Measurements from ENCODE around the gene TRIM33. TPM values are rescaled to one million over a fixed set of nuclear protein-coding genes. Genes with fewer than 3 reads are reported as not detected.

Gene TRIM33
- total RNA-seq, 6 donors from 2014 or later = 27.9 to 92.2 (median 40.6) TPM

DNA sequence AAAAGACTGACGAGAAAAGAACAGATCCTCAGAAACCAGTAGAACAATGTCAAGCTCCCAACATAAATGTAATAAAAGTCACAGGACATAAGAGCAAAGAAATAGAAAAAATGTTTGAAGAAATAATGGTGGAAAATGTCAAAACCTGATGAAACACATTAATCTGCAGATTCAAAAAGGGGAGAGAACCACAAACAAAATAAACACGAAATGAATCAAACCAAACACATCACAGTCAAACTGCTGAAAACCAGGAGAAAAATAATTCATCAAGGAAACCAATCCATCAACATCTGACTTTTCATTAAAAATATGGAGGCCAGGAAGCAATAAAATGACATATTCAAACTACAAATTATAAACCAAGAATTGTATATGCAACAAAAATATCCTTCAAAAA, 31.9 kb downstream of the TRIM33 start:
- H3K4me1 ChIP-seq = peaks cover 3 to 17% (median 6%) of the 10 kb centered on the region in 4 donors
- H3K27me3 ChIP-seq = no peaks in the 10 kb centered on the region
- H3K36me3 ChIP-seq = no peaks in the 10 kb centered on the region
- H3K9me3 ChIP-seq = no peaks in the 10 kb centered on the region
- no peak for DNase-seq
- ATAC-seq (ENCODE audit: low FRiP score in 2 of 2) = no peak
- no peak overlapping the region for H3K4me3 ChIP-seq
- no peak overlapping the region for H3K27ac ChIP-seq
- TF ChIP-seq POLR2AphosphoS5 (IDR thresholded peaks at IDR 0.05) (no peak), POLR2A (IDR thresholded peaks at IDR 0.05) (no peak), EP300 (IDR thresholded peaks at IDR 0.05) (no peak)
- TF ChIP-seq, protein P1, sequence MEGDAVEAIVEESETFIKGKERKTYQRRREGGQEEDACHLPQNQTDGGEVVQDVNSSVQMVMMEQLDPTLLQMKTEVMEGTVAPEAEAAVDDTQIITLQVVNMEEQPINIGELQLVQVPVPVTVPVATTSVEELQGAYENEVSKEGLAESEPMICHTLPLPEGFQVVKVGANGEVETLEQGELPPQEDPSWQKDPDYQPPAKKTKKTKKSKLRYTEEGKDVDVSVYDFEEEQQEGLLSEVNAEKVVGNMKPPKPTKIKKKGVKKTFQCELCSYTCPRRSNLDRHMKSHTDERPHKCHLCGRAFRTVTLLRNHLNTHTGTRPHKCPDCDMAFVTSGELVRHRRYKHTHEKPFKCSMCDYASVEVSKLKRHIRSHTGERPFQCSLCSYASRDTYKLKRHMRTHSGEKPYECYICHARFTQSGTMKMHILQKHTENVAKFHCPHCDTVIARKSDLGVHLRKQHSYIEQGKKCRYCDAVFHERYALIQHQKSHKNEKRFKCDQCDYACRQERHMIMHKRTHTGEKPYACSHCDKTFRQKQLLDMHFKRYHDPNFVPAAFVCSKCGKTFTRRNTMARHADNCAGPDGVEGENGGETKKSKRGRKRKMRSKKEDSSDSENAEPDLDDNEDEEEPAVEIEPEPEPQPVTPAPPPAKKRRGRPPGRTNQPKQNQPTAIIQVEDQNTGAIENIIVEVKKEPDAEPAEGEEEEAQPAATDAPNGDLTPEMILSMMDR (IDR thresholded peaks at IDR 0.05) = no peak
- WGBS, 2 donors = 87 to 93% methylated on average over 2 of the region's 2 CpGs

- 95% methylated on average over 6 of the region's 6 CpGs for WGBS, 2 donors
- no peak for ATAC-seq (ENCODE audit: low FRiP score in 2 of 2)
- Histone ChIP-seq H3K27me3 (no peaks in the 10 kb centered on the region), H3K4me3 (no peak overlapping the region), H3K27ac (no peak overlapping the region), H3K4me1 (peaks cover 0 to 19% (median 9%) of the 10 kb centered on the region in 4 donors), H3K36me3 (no peaks in the 10 kb centered on the region), H3K9me3 (no peaks in the 10 kb centered on the region)
- no peak for DNase-seq
- TF ChIP-seq EP300 (IDR thresholded peaks at IDR 0.05) = no peak
- TF ChIP-seq, protein P1 (IDR thresholded peaks at IDR 0.05) = no peak
- no peak for TF ChIP-seq POLR2AphosphoS5 (IDR thresholded peaks at IDR 0.05)
- TF ChIP-seq POLR2A (IDR thresholded peaks at IDR 0.05) = no peak
Observed at GRCh38 chr1:114473796-114474195, 37.2 kb downstream of the TRIM33 start.

DNA sequence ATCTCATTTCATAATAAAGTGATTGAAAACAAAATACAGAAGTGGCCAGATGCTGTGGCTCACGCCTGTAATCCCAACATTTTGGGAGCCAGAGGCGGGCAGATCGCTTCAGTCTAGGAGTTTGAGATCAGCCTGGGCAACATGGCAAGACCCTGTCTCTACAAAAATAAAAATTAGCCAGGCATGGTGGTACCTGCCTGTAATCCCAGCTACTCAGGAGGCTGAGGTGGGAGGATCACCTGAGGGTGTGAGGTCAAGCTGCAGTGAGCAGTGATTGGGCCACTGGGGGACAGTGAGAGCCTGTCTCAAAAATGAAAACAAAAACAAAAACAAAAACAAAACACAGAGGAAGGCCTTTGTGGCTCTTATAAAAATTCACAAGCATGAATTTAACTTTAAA, 38.6 kb downstream of the TRIM33 start:
- DNase-seq = no peak
- WGBS, 2 donors = 91 to 94% methylated on average over 3 of the region's 3 CpGs
- H3K27ac ChIP-seq = no peak overlapping the region

GRCh38 chr1:114470681-114471080, 40.3 kb downstream of the TRIM33 start:
- Histone ChIP-seq H3K4me3 (no peak overlapping the region), H3K4me1 (peaks cover 16 to 25% (median 19%) of the 10 kb centered on the region in 4 donors), H3K36me3 (no peaks in the 10 kb centered on the region), H3K27ac (no peak overlapping the region), H3K27me3 (no peaks in the 10 kb centered on the region), H3K9me3 (no peaks in the 10 kb centered on the region)
- WGBS, 2 donors = 75 to 80% methylated on average over 5 of the region's 5 CpGs
- no peak for DNase-seq
- TF ChIP-seq EP300 (IDR thresholded peaks at IDR 0.05) = no peak
- no peak for TF ChIP-seq POLR2A (IDR thresholded peaks at IDR 0.05)
- TF ChIP-seq POLR2AphosphoS5 (IDR thresholded peaks at IDR 0.05) = no peak
- TF ChIP-seq, protein P1 (IDR thresholded peaks at IDR 0.05) = no peak
- no peak for ATAC-seq (ENCODE audit: low FRiP score in 2 of 2)

More for the DNA sequence above, 38.6 kb downstream of the TRIM33 start:
- no peak for TF ChIP-seq POLR2AphosphoS5 (IDR thresholded peaks at IDR 0.05)
- no peak for TF ChIP-seq EP300 (IDR thresholded peaks at IDR 0.05)
- TF ChIP-seq POLR2A (IDR thresholded peaks at IDR 0.05) = no peak
- TF ChIP-seq, protein P1 (IDR thresholded peaks at IDR 0.05) = no peak
- Histone ChIP-seq H3K27me3 (no peaks in the 10 kb centered on the region), H3K36me3 (no peaks in the 10 kb centered on the region), H3K4me3 (no peak overlapping the region), H3K9me3 (no peaks in the 10 kb centered on the region), H3K4me1 (peaks cover 13 to 30% (median 19%) of the 10 kb centered on the region in 4 donors)
- no peak for ATAC-seq (ENCODE audit: low FRiP score in 2 of 2)

GRCh38 chr1:114468710-114469468, 42.1 kb downstream of the TRIM33 start:
- DNase-seq = no peak
- 71 to 77% methylated on average over 6 of the region's 6 CpGs for WGBS, 2 donors
- TF ChIP-seq POLR2A (IDR thresholded peaks at IDR 0.05) = no peak
- TF ChIP-seq, protein P1 (IDR thresholded peaks at IDR 0.05) = no peak
- no peak overlapping the region for H3K4me3 ChIP-seq
- no peak overlapping the region for H3K27ac ChIP-seq
- no peak for ATAC-seq (ENCODE audit: low FRiP score in 2 of 2)
- no peaks in the 10 kb centered on the region for H3K9me3 ChIP-seq
- H3K4me1 ChIP-seq = peaks cover 16 to 25% (median 19%) of the 10 kb centered on the region in 4 donors
- H3K36me3 ChIP-seq = no peaks in the 10 kb centered on the region
- H3K27me3 ChIP-seq = no peaks in the 10 kb centered on the region
